Measurements from ENCODE around the gene CACNG7.

GRCh38 chr19:53977991-53978731, 69.1 kb downstream of the CACNG7 start:
- TF ChIP-seq POLR2AphosphoS5 (IDR thresholded peaks at IDR 0.05; ENCODE audit: low read depth, low read length) (no peak), TAF1 (IDR thresholded peaks at IDR 0.05; ENCODE audit: borderline replicate concordance, low read depth, low read length) (no peak)
